Mesenchymal stem cell (in vitro differentiated cells and primary cell): ENCODE measurements around the gene IL2RA. TPM values are rescaled to one million over a fixed set of nuclear protein-coding genes. Genes with fewer than 3 reads are reported as not detected.
"Not testable (repeated sequence)": the region's sequence is repeated elsewhere in the genome, so short reads cannot be mapped to it uniquely, and the experiment has no call there.

Experiments used
- DNase-seq: peaks from one replicate; pipeline ENCODE4 v3.0.0-alpha.2; 2013
- H2AFZ ChIP-seq: one replicate; pipeline ENCODE4 v1.6.1; 2013; ENCODE audit warnings: low read depth, mild to moderate bottlenecking, control low read depth, inconsistent platforms, low read length, moderate library complexity
- H2AK5ac ChIP-seq: 2 replicates; pipeline ENCODE4 v1.6.1; 2013; ENCODE audit warnings: low read length, moderate library complexity, mild to moderate bottlenecking, inconsistent platforms; ENCODE audit not compliant: severe bottlenecking
- H2BK120ac ChIP-seq: one replicate; pipeline ENCODE4 v1.6.1; 2013; ENCODE audit warnings: low read depth, mild to moderate bottlenecking, inconsistent platforms, low read length, moderate library complexity
- H2BK12ac ChIP-seq, 2 experiments: one replicate each; pipeline ENCODE4 v1.6.1; 2013; ENCODE audit warnings: inconsistent platforms in 2 of 2, low read length in 2 of 2, mild to moderate bottlenecking in 2 of 2, moderate library complexity in 2 of 2, control low read depth in 1 of 2
- H2BK15ac ChIP-seq: one replicate; pipeline ENCODE4 v1.6.1; 2013; ENCODE audit warnings: mild to moderate bottlenecking, low read depth, inconsistent platforms; ENCODE audit not compliant: poor library complexity, severe bottlenecking
- H2BK5ac ChIP-seq: 2 replicates; pipeline ENCODE4 v1.6.1; 2013; ENCODE audit warnings: low read depth, mild to moderate bottlenecking, low read length, control low read depth, inconsistent platforms; ENCODE audit not compliant: poor library complexity, severe bottlenecking
- H3K14ac ChIP-seq, 2 experiments: one replicate each; pipeline ENCODE4 v1.6.1; 2013; ENCODE audit warnings: inconsistent platforms in 2 of 2, low read length in 2 of 2, control low read depth in 1 of 2, mild to moderate bottlenecking in 1 of 2, moderate library complexity in 1 of 2
- H3K18ac ChIP-seq, 2 experiments: one replicate each; pipeline ENCODE4 v1.6.1; 2013; ENCODE audit warnings: inconsistent platforms in 2 of 2, low read length in 2 of 2, control low read depth in 1 of 2, low read depth in 1 of 2, mild to moderate bottlenecking in 1 of 2
- H3K23ac ChIP-seq, 2 experiments: one replicate each; pipeline ENCODE4 v1.6.1; 2013; ENCODE audit warnings: inconsistent platforms in 2 of 2, low read length in 2 of 2, mild to moderate bottlenecking in 2 of 2, moderate library complexity in 2 of 2, control low read depth in 1 of 2
- H3K27ac ChIP-seq: 2 replicates; pipeline ENCODE4 v1.5.1; 2013; ENCODE audit warnings: mild to moderate bottlenecking, moderate library complexity, low read length, control low read depth, inconsistent platforms; ENCODE audit not compliant: poor library complexity, severe bottlenecking
- H3K27me3 ChIP-seq, 2 experiments: 2 replicates each; pipeline versions ENCODE4 v1.6.1 to v1.7.0; 2013; ENCODE audit warnings: low read length in 2 of 2, mild to moderate bottlenecking in 2 of 2, moderate library complexity in 2 of 2, control low read depth in 1 of 2, inconsistent platforms in 1 of 2; ENCODE audit not compliant: control insufficient read depth in 1 of 2, insufficient read depth in 1 of 2
- H3K36me3 ChIP-seq, 2 experiments: 2 replicates each; pipeline versions ENCODE4 v1.6.1 to v1.7.0; 2013; ENCODE audit warnings: low read length in 2 of 2, control low read depth in 1 of 2, inconsistent platforms in 1 of 2, low read depth in 1 of 2, mild to moderate bottlenecking in 1 of 2; ENCODE audit not compliant: insufficient read depth in 2 of 2, control insufficient read depth in 1 of 2
- H3K4ac ChIP-seq, 2 experiments: one replicate each; pipeline ENCODE4 v1.6.1; 2013; ENCODE audit warnings: inconsistent platforms in 2 of 2, low read length in 2 of 2, mild to moderate bottlenecking in 2 of 2, moderate library complexity in 2 of 2, control low read depth in 1 of 2, low read depth in 1 of 2
- H3K4me1 ChIP-seq: 2 replicates; pipeline ENCODE4 v1.6.1; 2013; ENCODE audit warnings: low read depth, low read length, control low read depth; ENCODE audit not compliant: control insufficient read depth, insufficient read depth
- H3K4me2 ChIP-seq: 2 replicates; pipeline ENCODE4 v1.6.1; 2013; ENCODE audit warnings: low read length, mild to moderate bottlenecking, inconsistent platforms; ENCODE audit not compliant: poor library complexity, severe bottlenecking
- H3K4me3 ChIP-seq, 2 experiments: 2 replicates each; pipeline versions ENCODE4 v1.5.1 to v1.7.0; 2013; ENCODE audit warnings: low read length in 2 of 2, mild to moderate bottlenecking in 2 of 2, control low read depth in 1 of 2, low read depth in 1 of 2; ENCODE audit not compliant: insufficient read depth in 1 of 2
- H3K79me1 ChIP-seq: replicated peaks from 2 replicates; pipeline ENCODE4 v1.6.1; 2013; ENCODE audit warnings: mild to moderate bottlenecking, control low read depth, low read length, inconsistent platforms; ENCODE audit not compliant: poor library complexity, severe bottlenecking
- H3K9ac ChIP-seq: 2 replicates; pipeline ENCODE4 v1.7.0; 2013; ENCODE audit warnings: mild to moderate bottlenecking, low read length, moderate library complexity
- H3K9me3 ChIP-seq: 2 replicates; pipeline ENCODE4 v1.7.0; 2013; ENCODE audit warnings: mild to moderate bottlenecking, low read length; ENCODE audit not compliant: control insufficient read depth
- H4K8ac ChIP-seq: one replicate; pipeline ENCODE4 v1.6.1; 2013; ENCODE audit warnings: inconsistent platforms, mild to moderate bottlenecking, low read length, moderate library complexity
- H4K91ac ChIP-seq: one replicate; pipeline ENCODE4 v1.6.1; 2013; ENCODE audit warnings: mild to moderate bottlenecking, low read length, inconsistent platforms
- WGBS: methylation state at CpG from one replicate; pipeline ENCODE4 v1.1.7; 2013; ENCODE audit warnings: mixed read lengths; 5-methylcytosine and 5-hydroxymethylcytosine counted together
- small RNA-seq: library from polyadenylated mRNA; stranded (forward); fragments of <200 nt; extraction: miRNeasy Mini kit (QIAGEN cat#:217004); gene quantifications from one replicate; pipeline ENCODE3, GENCODE V24; 2013; ENCODE audit warnings: low read depth

The IL2RA gene

DNA sequence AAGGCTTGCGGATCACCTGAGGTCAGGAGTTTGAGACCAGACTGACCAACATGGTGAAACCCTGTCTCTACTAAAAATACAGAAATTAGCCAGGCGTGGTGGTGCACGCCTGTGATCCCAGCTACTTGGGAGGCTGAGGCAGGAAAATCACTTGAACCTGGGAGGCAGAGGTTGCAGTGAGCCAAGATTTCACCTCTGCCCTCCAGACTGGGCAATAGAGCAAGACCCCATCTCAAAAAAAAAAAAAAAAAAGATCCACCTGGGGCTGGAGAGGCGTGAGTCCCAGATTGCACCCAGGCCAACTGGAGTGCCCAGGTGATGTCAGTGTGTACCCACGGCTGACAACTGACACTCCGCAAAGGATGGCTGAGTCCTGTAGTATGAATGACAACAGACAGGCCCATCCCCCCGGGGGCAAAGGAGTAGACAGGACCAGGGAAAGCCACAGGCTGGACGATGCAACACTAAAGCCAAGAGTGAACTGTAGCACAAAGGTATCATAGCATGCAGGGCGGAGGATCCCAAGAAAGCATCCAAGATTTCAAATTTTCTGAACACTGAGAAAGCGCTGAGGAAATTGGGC is 99.7 kb downstream of the IL2RA start:
- not testable (repeated sequence) for H3K9me3 ChIP-seq, H3K27ac ChIP-seq, H3K27me3 ChIP-seq, H2AFZ ChIP-seq, H3K4me2 ChIP-seq, H4K8ac ChIP-seq, DNase-seq, H2BK12ac ChIP-seq, H2AK5ac ChIP-seq, H3K36me3 ChIP-seq, H4K91ac ChIP-seq, H3K23ac ChIP-seq, H3K18ac ChIP-seq, H3K79me1 ChIP-seq, H3K4ac ChIP-seq, H3K14ac ChIP-seq, H2BK5ac ChIP-seq, H2BK120ac ChIP-seq, H2BK15ac ChIP-seq, H3K4me3 ChIP-seq, H3K9ac ChIP-seq
- WGBS = 94% methylated on average over 8 of the region's 10 CpGs
- H3K4me1 ChIP-seq = peaks cover 10% of the 10 kb centered on the region

DNA sequence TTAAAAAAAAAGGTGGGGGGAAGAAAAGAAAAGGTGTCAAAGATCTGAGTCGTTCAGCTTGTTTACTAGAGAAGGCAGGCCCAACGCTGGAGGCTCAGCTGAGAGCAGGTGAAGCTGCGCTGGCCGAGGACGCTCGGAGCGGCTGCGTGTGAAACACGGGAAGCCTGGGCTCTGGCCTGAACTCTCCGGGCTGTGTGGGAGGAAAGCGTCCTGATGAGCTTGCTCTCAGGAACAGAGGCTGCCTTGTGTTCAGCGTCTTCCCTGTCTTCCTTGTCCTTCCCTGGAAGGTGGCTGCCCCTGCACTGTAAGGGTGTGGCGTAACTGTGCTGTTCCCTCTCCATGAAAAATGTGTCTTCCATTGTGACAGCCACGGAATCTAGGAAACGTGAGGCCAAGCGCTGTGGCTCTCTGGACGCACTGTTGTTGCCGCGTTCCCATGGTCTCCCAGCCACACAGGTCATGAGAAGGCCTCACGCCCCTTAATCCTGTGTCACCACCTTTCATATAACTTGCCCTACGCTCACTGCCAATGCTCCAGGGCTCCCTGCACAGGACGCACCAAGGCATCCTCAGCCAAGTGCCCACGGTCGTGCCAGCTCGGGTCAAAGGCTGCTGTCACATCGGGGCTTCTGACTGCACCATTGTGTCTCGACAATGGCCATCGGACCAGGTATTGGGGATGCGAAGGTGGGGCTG is 100.6 kb downstream of the IL2RA start:
- H3K9ac ChIP-seq = no peak overlapping the region
- WGBS = 93% methylated on average over 28 of the region's 29 CpGs
- no peak overlapping the region for H2BK15ac ChIP-seq
- H2BK12ac ChIP-seq = no peak overlapping the region
- H3K27me3 ChIP-seq = peaks cover 0 to under 1% of the 10 kb centered on the region in 2 experiments
- H3K4me3 ChIP-seq = no peak overlapping the region
- H2BK5ac ChIP-seq = no peak overlapping the region
- no peak overlapping the region for H3K4me2 ChIP-seq
- no peak overlapping the region for H2AFZ ChIP-seq
- peaks cover 10% of the 10 kb centered on the region for H3K4me1 ChIP-seq
- no peaks in the 10 kb centered on the region for H3K9me3 ChIP-seq
- H3K23ac ChIP-seq = no peak overlapping the region
- no peak for DNase-seq
- H2BK120ac ChIP-seq = no peak overlapping the region
- no peak overlapping the region for H3K18ac ChIP-seq
- H3K14ac ChIP-seq = no peak overlapping the region
- H4K8ac ChIP-seq = no peak overlapping the region
- H4K91ac ChIP-seq = no peak overlapping the region
- no peaks in the 10 kb centered on the region for H3K79me1 ChIP-seq
- H2AK5ac ChIP-seq = no peak overlapping the region
- peaks cover 0 to 3% of the 10 kb centered on the region in 2 experiments for H3K36me3 ChIP-seq
- H3K27ac ChIP-seq = no peak overlapping the region
- H3K4ac ChIP-seq = no peak overlapping the region

- peaks cover 10% of the 10 kb centered on the region for H3K4me1 ChIP-seq
- H2BK15ac ChIP-seq, H2AK5ac ChIP-seq, H3K9me3 ChIP-seq, H3K27me3 ChIP-seq, H3K23ac ChIP-seq, H3K4me2 ChIP-seq, H2BK5ac ChIP-seq, H2BK12ac ChIP-seq, H2AFZ ChIP-seq, DNase-seq, H3K14ac ChIP-seq, H3K79me1 ChIP-seq, H3K36me3 ChIP-seq, H3K9ac ChIP-seq, H4K91ac ChIP-seq, H3K27ac ChIP-seq, H3K4ac ChIP-seq, H4K8ac ChIP-seq, H2BK120ac ChIP-seq, H3K4me3 ChIP-seq, H3K18ac ChIP-seq: not testable (repeated sequence)
- 91% methylated on average over 9 of the region's 10 CpGs for WGBS
These were observed 101.2 kb downstream of the IL2RA start for GRCh38 chr10:5960973-5961275.

Small RNA genes lying within 50 kb of the gene (small RNA-seq; reads per million reads assigned to genes)
- gene RF00397 = not detected
